OCI-LY1 (cell line): ENCODE results near the gene SLC49A3.

Experiments used
- CTCF ChIP-seq: fragments of 200-600 bp; sonication (generic), shearing (Covaris generic); IDR thresholded peaks from 2 replicates; pipeline ENCODE4 v1.5.1; 2017; ENCODE audit warnings: mild to moderate bottlenecking, antibody characterized with exemption, low read length, moderate library complexity, mixed read lengths
- EZH2 ChIP-seq: fragments of 200-600 bp; sonication (generic), shearing (Covaris generic); IDR thresholded peaks from 2 replicates; pipeline ENCODE4 v1.8.0; 2017; ENCODE audit warnings: borderline replicate concordance, mixed run types, mild to moderate bottlenecking, antibody characterized with exemption, low read length, moderate library complexity, mixed read lengths

- TF ChIP-seq CTCF (no peak), EZH2 (no peak)
These were observed 33.3 kb upstream of the SLC49A3 start for GRCh38 chr4:722169-722725.
